Renal cortex interstitium (tissue), 11 donors: ENCODE data around the gene TMEM243. TPM values are rescaled to one million over a fixed set of nuclear protein-coding genes. Genes with fewer than 3 reads are reported as not detected.
A peak's percentile ranks its signal among the peaks of the same experiment; 100 is the strongest.
"Not testable (repeated sequence)": the region's sequence is repeated elsewhere in the genome, so short reads cannot be mapped to it uniquely, and the experiment has no call there.

Experiments
- DNase-seq, 11 donors: peaks; one replicate each; pipeline ENCODE4 v3.0.0-alpha.2; 2013; ENCODE audit warnings: low read depth in 9 of 11, low spot score in 4 of 11; ENCODE audit errors: extremely low read depth in 1 of 11
- polyA plus RNA-seq, 3 donors: library from polyadenylated mRNA; unstranded; fragments of 120-200 nt; gene quantifications; one replicate each; pipeline ENCODE4 v1.2.1, GENCODE V29; 2013; ENCODE audit not compliant: insufficient read length in 3 of 3

Gene TMEM243
- polyA plus RNA-seq, 3 donors: 35.8 to 42.9 (median 42.7) TPM

GRCh38 chr7:87218796-87219544 is 562 bp downstream of the TMEM243 start:
- DNase-seq: peak in 9 of 11 donors; percentile 21 to 44 (median 31)

GRCh38 chr7:87217983-87218653 is 1.4 kb downstream of the TMEM243 start:
- no peak for DNase-seq

- peak in 4 of 11 donors; percentile 9 to 29 (median 18) for DNase-seq
Observed at GRCh38 chr7:87216701-87217508, 2.6 kb downstream of the TMEM243 start.

GRCh38 chr7:87215046-87215445 is 4.5 kb downstream of the TMEM243 start:
- DNase-seq: no peak

GRCh38 chr7:87213811-87214210 is 5.7 kb downstream of the TMEM243 start:
- no peak for DNase-seq

- no peak for DNase-seq
Observed at GRCh38 chr7:87213252-87213651, 6.3 kb downstream of the TMEM243 start.

GRCh38 chr7:87212498-87212897 is 7.0 kb downstream of the TMEM243 start:
- DNase-seq: no peak

- DNase-seq: no peak
Observed at GRCh38 chr7:87210506-87210905, 9.0 kb downstream of the TMEM243 start.

GRCh38 chr7:87209295-87209924 is 10.1 kb downstream of the TMEM243 start:
- DNase-seq: no peak

- DNase-seq: no peak
Observed at GRCh38 chr7:87206361-87206760, 13.2 kb downstream of the TMEM243 start.

GRCh38 chr7:87205701-87206100 is 13.8 kb downstream of the TMEM243 start:
- not testable (repeated sequence) for DNase-seq

GRCh38 chr7:87204933-87205332 is 14.6 kb downstream of the TMEM243 start:
- DNase-seq: no peak

- not testable (repeated sequence) for DNase-seq
Observed at GRCh38 chr7:87203929-87204328, 15.6 kb downstream of the TMEM243 start.

- DNase-seq: no peak
Observed at GRCh38 chr7:87202705-87203104, 16.8 kb downstream of the TMEM243 start.

- no peak for DNase-seq
Observed at GRCh38 chr7:87202208-87202607, 17.3 kb downstream of the TMEM243 start.

GRCh38 chr7:87199700-87200450 is 19.7 kb downstream of the TMEM243 start:
- no peak for DNase-seq

- DNase-seq: no peak
Observed at GRCh38 chr7:87199241-87199640, 20.3 kb downstream of the TMEM243 start.

- DNase-seq: no peak
Observed at GRCh38 chr7:87193912-87194311, 25.6 kb downstream of the TMEM243 start.
